HEK293 (cell line): ENCODE data around the gene TRPV6.

ENCODE experiments used
- CTCF ChIA-PET: fragments of 350-600 bp; formaldehyde crosslinking; extraction: SDS; loops from one replicate; lab custom pipeline; 2021; ENCODE audit warnings: antibody characterized with exemption; lab: Yijun Ruan, JAX
- POLR2A ChIA-PET: fragments of 300-600 bp; formaldehyde crosslinking; extraction: SDS; loops from one replicate; lab custom pipeline; 2020; ENCODE audit warnings: antibody characterized with exemption, inconsistent platforms; lab: Yijun Ruan, JAX
- H3K27ac ChIP-seq: fragments of 200-500 bp; sonication (Bioruptor generic); 2 replicates; pipeline ENCODE4 v1.5.1; 2014; ENCODE audit warnings: low read depth, low read length, control low read depth, inconsistent platforms; ENCODE audit errors: extremely low read depth
- H3K36me3 ChIP-seq, 2 experiments: fragments of 200-500 bp in 1 of 2; sonication (Bioruptor generic) in 1 of 2; 1 replicate in 1 of 2; 2 replicates in 1 of 2; pipeline ENCODE4 v1.5.1; 2014 to 2017; ENCODE audit warnings: inconsistent platforms in 2 of 2, low read length in 2 of 2; ENCODE audit not compliant: control insufficient read depth in 2 of 2, insufficient read depth in 1 of 2
- H3K4me1 ChIP-seq: fragments of 200-500 bp; sonication (Bioruptor generic); 2 replicates; pipeline ENCODE4 v1.5.1; 2014; ENCODE audit warnings: mild to moderate bottlenecking, low read length, inconsistent platforms; ENCODE audit not compliant: control insufficient read depth, insufficient read depth
- H3K4me3 ChIP-seq: 2 replicates; pipeline ENCODE4 v1.5.1; 2011; ENCODE audit warnings: low read depth, mild to moderate bottlenecking, control low read depth, low read length, moderate library complexity
- H3K9me3 ChIP-seq: fragments of 200-500 bp; sonication (Bioruptor generic); 2 replicates; pipeline ENCODE4 v1.5.1; 2014; ENCODE audit warnings: low read depth, low read length, inconsistent platforms; ENCODE audit not compliant: control insufficient read depth, insufficient read depth
- GLIS1 ChIP-seq: fragments of 450-650 bp; formaldehyde crosslinking; IDR thresholded peaks from 2 replicates; pipeline ENCODE4 v1.5.1; 2016; ENCODE audit warnings: missing biosample characterization, missing genetic modification characterization
- KLF7 ChIP-seq: fragments of 450-650 bp; formaldehyde crosslinking; IDR thresholded peaks from 2 replicates; pipeline ENCODE4 v1.5.1; 2016; ENCODE audit warnings: missing biosample characterization, missing genetic modification characterization, borderline replicate concordance
- OVOL3 ChIP-seq: fragments of 450-650 bp; formaldehyde crosslinking; IDR thresholded peaks from 2 replicates; pipeline ENCODE4 v1.5.1; 2016; ENCODE audit warnings: missing biosample characterization, missing genetic modification characterization
- PRDM1 ChIP-seq: fragments of 450-650 bp; formaldehyde crosslinking; IDR thresholded peaks from 2 replicates; pipeline ENCODE4; 2016; ENCODE audit warnings: missing biosample characterization, missing genetic modification characterization
- SCRT2 ChIP-seq: fragments of 450-650 bp; formaldehyde crosslinking; IDR thresholded peaks from 2 replicates; pipeline ENCODE4 v1.5.1; 2016; ENCODE audit warnings: missing biosample characterization, missing genetic modification characterization
- TCF7L2 ChIP-seq: IDR thresholded peaks from 2 replicates; pipeline ENCODE4 v1.6.1; 2011; ENCODE audit warnings: low read depth, mild to moderate bottlenecking, inconsistent platforms, low read length, moderate library complexity, borderline replicate concordance
- YY1 ChIP-seq: fragments of 450-650 bp; formaldehyde crosslinking; IDR thresholded peaks from 2 replicates; pipeline ENCODE4 v1.5.1; 2018; ENCODE audit warnings: missing biosample characterization, missing genetic modification characterization
- ZNF114 ChIP-seq: fragments of 450-650 bp; formaldehyde crosslinking; IDR thresholded peaks from 2 replicates; pipeline ENCODE4 v1.5.0; 2017; ENCODE audit warnings: missing biosample characterization, missing genetic modification characterization
- ZNF146 ChIP-seq: fragments of 450-650 bp; formaldehyde crosslinking; IDR thresholded peaks from 2 replicates; pipeline ENCODE4 v1.5.1; 2016; ENCODE audit warnings: missing biosample characterization, missing genetic modification characterization
- ZNF157 ChIP-seq: fragments of 450-650 bp; formaldehyde crosslinking; IDR thresholded peaks from 2 replicates; pipeline ENCODE4 v1.5.1; 2016; ENCODE audit warnings: missing biosample characterization, missing genetic modification characterization
- ZNF223 ChIP-seq: fragments of 450-650 bp; formaldehyde crosslinking; IDR thresholded peaks from 2 replicates; pipeline ENCODE4 v1.5.1; 2016; ENCODE audit warnings: missing biosample characterization, missing genetic modification characterization
- ZNF394 ChIP-seq: fragments of 450-650 bp; formaldehyde crosslinking; IDR thresholded peaks from 2 replicates; pipeline ENCODE4 v1.5.1; 2016; ENCODE audit warnings: missing biosample characterization, missing genetic modification characterization, mild to moderate bottlenecking, moderate library complexity, borderline replicate concordance
- ZNF488 ChIP-seq: fragments of 450-650 bp; formaldehyde crosslinking; IDR thresholded peaks from 2 replicates; pipeline ENCODE4 v1.5.1; 2016; ENCODE audit warnings: missing biosample characterization, missing genetic modification characterization
- ZNF624 ChIP-seq: fragments of 450-650 bp; formaldehyde crosslinking; IDR thresholded peaks from 2 replicates; pipeline ENCODE4 v1.5.1; 2017; ENCODE audit warnings: missing biosample characterization, missing genetic modification characterization
- ZSCAN18 ChIP-seq: fragments of 450-650 bp; formaldehyde crosslinking; IDR thresholded peaks from 2 replicates; pipeline ENCODE4 v1.5.1; 2016; ENCODE audit warnings: missing biosample characterization, missing genetic modification characterization
- ZSCAN5A ChIP-seq: fragments of 450-650 bp; formaldehyde crosslinking; IDR thresholded peaks from 2 replicates; pipeline ENCODE4 v1.5.1; 2016; ENCODE audit warnings: missing biosample characterization, missing genetic modification characterization
- TF ChIP-seq, protein P1 (sequence below): fragments of 450-650 bp; formaldehyde crosslinking; IDR thresholded peaks from 2 replicates; pipeline ENCODE4 v1.5.1; 2016; ENCODE audit warnings: missing biosample characterization, missing genetic modification characterization

The TRPV6 gene

DNA sequence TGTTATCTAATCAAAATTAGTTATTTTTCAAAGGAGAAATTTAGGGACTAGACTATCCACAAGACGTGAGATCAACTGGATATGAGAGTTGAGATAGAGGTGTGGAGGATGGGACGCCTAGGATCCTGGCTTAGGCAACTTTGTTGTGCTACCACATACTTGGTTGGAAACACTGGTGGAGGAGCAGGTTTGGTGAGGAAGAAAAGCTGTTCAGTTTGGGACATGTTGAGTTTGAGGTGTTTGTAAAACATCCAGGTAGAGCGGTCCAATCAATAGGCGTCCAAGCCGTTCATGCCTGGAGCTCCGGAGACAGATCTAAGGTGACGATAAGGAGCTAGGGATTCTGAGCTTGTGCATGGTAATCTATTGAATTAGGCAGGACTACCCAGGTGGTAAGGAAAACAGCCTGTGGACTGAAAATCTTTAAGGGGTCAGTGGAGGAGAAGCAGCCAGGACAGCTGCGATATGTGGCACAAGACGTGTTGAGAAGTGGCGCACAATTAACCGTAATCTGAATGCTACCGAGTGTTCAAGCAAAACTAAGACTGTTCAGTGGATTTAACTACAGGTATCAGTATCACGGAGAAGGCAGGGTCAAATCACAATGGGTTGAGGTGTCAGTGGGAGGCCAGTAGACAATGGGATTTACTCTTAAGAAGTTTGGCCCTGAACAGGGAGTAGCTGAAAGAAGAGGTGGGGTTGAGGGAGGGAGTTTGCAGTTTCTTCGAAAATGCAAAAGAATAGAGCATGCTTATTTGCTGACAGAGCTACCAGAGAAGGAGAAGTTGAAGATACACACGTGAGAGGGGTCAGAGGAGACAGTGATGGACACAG lies 16.1 kb upstream of the TRPV6 start:
- no peak overlapping the region for H3K4me3 ChIP-seq
- ChIA-PET CTCF (interaction anchor here (0.8 to 4.0 kb wide), 4 partner anchors 9 to 313 kb away, joined by 3 to 16 read pairs (median 8); no protein-coding TSS in a partner anchor), POLR2A (interaction anchor here (0.6 kb wide), 1 partner anchor 29 kb away, joined by 3 read pairs; no protein-coding TSS in a partner anchor)
- no peaks in the 10 kb centered on the region for H3K4me1 ChIP-seq
- no peak overlapping the region for H3K27ac ChIP-seq
- no peak for TF ChIP-seq ZNF624 (tag by site-specific recombination)
- no peak for TF ChIP-seq ZNF488 (tag by site-specific recombination)
- no peak for TF ChIP-seq SCRT2 (tag by site-specific recombination)
- no peak for TF ChIP-seq OVOL3 (tag by site-specific recombination)
- TF ChIP-seq ZNF146 (tag by site-specific recombination): no peak
- TF ChIP-seq ZNF114: no peak
- no peak for TF ChIP-seq ZSCAN18
- TF ChIP-seq YY1 (tag by site-specific recombination): no peak
- TF ChIP-seq ZSCAN5A (tag by site-specific recombination): no peak
- no peak for TF ChIP-seq GLIS1
- no peak for TF ChIP-seq ZNF223 (tag by site-specific recombination)
- TF ChIP-seq ZNF157 (tag by site-specific recombination): no peak
- no peak for TF ChIP-seq TCF7L2
- TF ChIP-seq ZNF394: no peak
- no peak for TF ChIP-seq PRDM1 (tag by site-specific recombination)
- H3K9me3 ChIP-seq: no peaks in the 10 kb centered on the region
- H3K36me3 ChIP-seq: no peaks in the 10 kb centered on the region

- ChIA-PET POLR2A (no interaction called here), CTCF (interaction anchor here (0.7 to 4.0 kb wide), 3 partner anchors 10 to 315 kb away, joined by 3 to 16 read pairs (median 10); no protein-coding TSS in a partner anchor)
- H3K27ac ChIP-seq: no peak overlapping the region
- H3K36me3 ChIP-seq: no peaks in the 10 kb centered on the region
- no peaks in the 10 kb centered on the region for H3K9me3 ChIP-seq
- H3K4me1 ChIP-seq: no peaks in the 10 kb centered on the region
- TF ChIP-seq, protein P1, sequence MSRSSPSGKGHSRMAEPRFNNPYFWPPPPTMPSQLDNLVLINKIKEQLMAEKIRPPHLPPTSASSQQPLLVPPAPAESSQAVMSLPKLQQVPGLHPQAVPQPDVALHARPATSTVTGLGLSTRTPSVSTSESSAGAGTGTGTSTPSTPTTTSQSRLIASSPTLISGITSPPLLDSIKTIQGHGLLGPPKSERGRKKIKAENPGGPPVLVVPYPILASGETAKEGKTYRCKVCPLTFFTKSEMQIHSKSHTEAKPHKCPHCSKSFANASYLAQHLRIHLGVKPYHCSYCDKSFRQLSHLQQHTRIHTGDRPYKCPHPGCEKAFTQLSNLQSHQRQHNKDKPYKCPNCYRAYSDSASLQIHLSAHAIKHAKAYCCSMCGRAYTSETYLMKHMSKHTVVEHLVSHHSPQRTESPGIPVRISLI (tag by site-specific recombination): no peak
- no peak for TF ChIP-seq KLF7
- no peak overlapping the region for H3K4me3 ChIP-seq
Measured at GRCh38 chr7:142899661-142900060, 14.1 kb upstream of the TRPV6 start.
